ENCODE data around the gene TUBA3D. TPM values are rescaled to one million over a fixed set of nuclear protein-coding genes. Genes with fewer than 3 reads are reported as not detected.

TUBA3D gene
- total RNA-seq, 1 donor from 2014 or later = not detected

Other genes with a start within 250 kb of the TUBA3D start
- not detected for gene RAB6D, start 112.0 kb upstream of the TUBA3D start, total RNA-seq
- 108 TPM for gene MZT2A, start 16.3 kb downstream of the TUBA3D start, total RNA-seq
- 1.8 TPM for gene CCDC74A, start 51.8 kb downstream of the TUBA3D start, total RNA-seq